ENCODE data around the gene DIPK1B.
A peak's percentile ranks its signal among the peaks of the same experiment; 100 is the strongest.

The DIPK1B gene

GRCh38 chr9:136668983-136669790 is 43.2 kb upstream of the DIPK1B start (continued):
- no peak for TF ChIP-seq ZNF292 (tag by site-specific recombination; IDR thresholded peaks at IDR 0.05; ENCODE audit: borderline replicate concordance, low read depth)

GRCh38 chr9:136669791-136670464 is 42.4 kb upstream of the DIPK1B start:
- Histone ChIP-seq H3K4me3 (ENCODE audit: low read depth, low read length) (no peak overlapping the region), H3K9me3 (ENCODE audit: control insufficient read depth, insufficient read depth, low read depth, low read length) (no peaks in the 10 kb centered on the region), H3K36me3 (ENCODE audit: control insufficient read depth in 2 of 2, insufficient read depth in 1 of 2, low read length in 2 of 2) (peaks cover 0 to 10% of the 10 kb centered on the region in 2 experiments; a peak in 1 of 3 replicates), H3K27ac (ENCODE audit: extremely low read depth, low read depth, low read length) (no peak overlapping the region), H3K4me1 (ENCODE audit: control insufficient read depth, insufficient read depth, low read length) (no peaks in the 10 kb centered on the region)
- CTCF ChIA-PET: no interaction called here
- POLR2A ChIA-PET: interaction anchor here (0.6 to 1.9 kb wide), 2 partner anchors 11 to 17 kb away, joined by 5 read pairs; partner anchors contain the start of gene AGPAT2
- peak; percentile 74 for TF ChIP-seq GLIS2 (tag by site-specific recombination; IDR thresholded peaks at IDR 0.05)
- peak; percentile 81 for TF ChIP-seq GLIS1 (tag by site-specific recombination; IDR thresholded peaks at IDR 0.05)
- peak; percentile 40; the same call in 1 of the 2 replicates for TF ChIP-seq ZFHX2 (tag by site-specific recombination; conservative IDR thresholded peaks at IDR 0.05)
- TF ChIP-seq KLF1 (tag by site-specific recombination; IDR thresholded peaks at IDR 0.05): 0 out of 2 replicates have a peak, but pooled peaks have one; percentile 14
- no peak for TF ChIP-seq GLI2 (tag by site-specific recombination; IDR thresholded peaks at IDR 0.05; ENCODE audit: borderline replicate concordance, low read depth)
- TF ChIP-seq ZNF658 (tag by site-specific recombination; IDR thresholded peaks at IDR 0.05): no peak
- TF ChIP-seq ZIC2 (tag by site-specific recombination; IDR thresholded peaks at IDR 0.05): peak; percentile 17; the same call in 1 of the 2 replicates
- peak; percentile 44 for TF ChIP-seq PATZ1 (tag by site-specific recombination; IDR thresholded peaks at IDR 0.05)

GRCh38 chr9:136670576-136671253 is 41.7 kb upstream of the DIPK1B start:
- ChIA-PET POLR2A (interaction anchor here (0.6 to 2.5 kb wide), 7 partner anchors 9 to 57 kb away, joined by 3 to 18 read pairs (median 5); partner anchors contain the start of gene AGPAT2), CTCF (interaction anchor here (0.6 to 3.4 kb wide), 17 partner anchors 11 to 403 kb away, joined by 3 to 60 read pairs (median 6); partner anchors contain the start of gene AGPAT2)
- H3K4me3 ChIP-seq (ENCODE audit: low read depth, low read length): no peak overlapping the region
- no peaks in the 10 kb centered on the region for H3K4me1 ChIP-seq (ENCODE audit: control insufficient read depth, insufficient read depth, low read length)
- H3K27ac ChIP-seq (ENCODE audit: extremely low read depth, low read depth, low read length): no peak overlapping the region
- peaks cover 0 to 11% of the 10 kb centered on the region in 2 experiments; a peak in 1 of 3 replicates for H3K36me3 ChIP-seq (ENCODE audit: control insufficient read depth in 2 of 2, insufficient read depth in 1 of 2, low read length in 2 of 2)
- H3K9me3 ChIP-seq (ENCODE audit: control insufficient read depth, insufficient read depth, low read depth, low read length): no peaks in the 10 kb centered on the region
- no peak for TF ChIP-seq ZNF777 (tag by site-specific recombination; IDR thresholded peaks at IDR 0.05; ENCODE audit: borderline replicate concordance)
- TF ChIP-seq ZNF341 (tag by site-specific recombination; IDR thresholded peaks at IDR 0.05; ENCODE audit: low read depth): no peak
- TF ChIP-seq ZNF140 (tag by site-specific recombination; IDR thresholded peaks at IDR 0.05): no peak
- no peak for TF ChIP-seq KLF17 (tag by site-specific recombination; IDR thresholded peaks at IDR 0.05)
- TF ChIP-seq BCL11A (tag by site-specific recombination; IDR thresholded peaks at IDR 0.05; ENCODE audit: low read depth): 0 out of 2 replicates have a peak, but pooled peaks have one; percentile 17
- TF ChIP-seq ZBTB21 (tag by site-specific recombination; IDR thresholded peaks at IDR 0.05): no peak
- TF ChIP-seq ZNF707 (tag by site-specific recombination; IDR thresholded peaks at IDR 0.05): no peak
- TF ChIP-seq ZNF302 (tag by site-specific recombination; IDR thresholded peaks at IDR 0.05; ENCODE audit: low read depth): no peak
- TF ChIP-seq BCL11B (tag by site-specific recombination; IDR thresholded peaks at IDR 0.05; ENCODE audit: low read depth): 0 out of 2 replicates have a peak, but pooled peaks have one; percentile 24
- TF ChIP-seq PBX3 (CRISPR knock-in tag; IDR thresholded peaks at IDR 0.05): no peak

Data from HEK293 (cell line).